GM15510 (cell line): ENCODE data around the gene BBX.
A peak's percentile ranks its signal among the peaks of the same experiment; 100 is the strongest.

Source experiments
- POLR2A ChIP-seq: IDR thresholded peaks from 3 replicates; pipeline ENCODE4 v1.6.1; 2011; ENCODE audit warnings: borderline replicate concordance; ENCODE audit not compliant: insufficient read length; ENCODE audit errors: extremely low read depth

BBX gene

GRCh38 chr3:107579371-107579770 lies 56.6 kb downstream of the BBX start:
- no peak for TF ChIP-seq POLR2A

- TF ChIP-seq POLR2A, result no peak
These were observed 58.5 kb downstream of the BBX start for GRCh38 chr3:107581230-107581629.

GRCh38 chr3:107588217-107588616 lies 65.5 kb downstream of the BBX start:
- no peak for TF ChIP-seq POLR2A

GRCh38 chr3:107589454-107589853 lies 66.7 kb downstream of the BBX start:
- TF ChIP-seq POLR2A, result no peak

GRCh38 chr3:107590786-107591185 lies 68.0 kb downstream of the BBX start:
- TF ChIP-seq POLR2A, result no peak

- TF ChIP-seq POLR2A, result no peak
These were observed 69.3 kb downstream of the BBX start for GRCh38 chr3:107592073-107592472.

- TF ChIP-seq POLR2A, result no peak
These were observed 72.1 kb downstream of the BBX start for GRCh38 chr3:107594870-107595269.

- no peak for TF ChIP-seq POLR2A
These were observed 73.9 kb downstream of the BBX start for GRCh38 chr3:107596639-107597038.

GRCh38 chr3:107598926-107599771 lies 76.4 kb downstream of the BBX start:
- peak; percentile 46 for TF ChIP-seq POLR2A

GRCh38 chr3:107599772-107600145 lies 77.0 kb downstream of the BBX start:
- no peak for TF ChIP-seq POLR2A

- no peak for TF ChIP-seq POLR2A
These were observed 78.0 kb downstream of the BBX start for GRCh38 chr3:107600780-107601179.

- TF ChIP-seq POLR2A, result no peak
These were observed 81.5 kb downstream of the BBX start for GRCh38 chr3:107604057-107604822.

- no peak for TF ChIP-seq POLR2A
These were observed 89.2 kb downstream of the BBX start for GRCh38 chr3:107611775-107612469.

GRCh38 chr3:107612664-107613084 lies 89.9 kb downstream of the BBX start:
- no peak for TF ChIP-seq POLR2A

GRCh38 chr3:107619549-107619948 lies 96.8 kb downstream of the BBX start:
- no peak for TF ChIP-seq POLR2A
